Testis (tissue), 2 donors: ENCODE measurements around the gene PLXNB3.

Experiments used
- POLR2A ChIP-seq: fragments of 450-650 bp; IDR thresholded peaks from one replicate; pipeline ENCODE4 v1.6.1; 2017; ENCODE audit warnings: antibody characterized with exemption, mild to moderate bottlenecking, moderate library complexity
- TF ChIP-seq, protein P1 (sequence below), 3 experiments: fragments of 450-650 bp in 2 of 3; fragments of 200-600 bp in 1 of 3; sonication (generic) in 1 of 3; IDR thresholded peaks; one replicate each; pipeline ENCODE4 v1.5.1; 2016 to 2019; ENCODE audit warnings: antibody characterized with exemption in 3 of 3, mild to moderate bottlenecking in 2 of 3, moderate library complexity in 1 of 3

DNA sequence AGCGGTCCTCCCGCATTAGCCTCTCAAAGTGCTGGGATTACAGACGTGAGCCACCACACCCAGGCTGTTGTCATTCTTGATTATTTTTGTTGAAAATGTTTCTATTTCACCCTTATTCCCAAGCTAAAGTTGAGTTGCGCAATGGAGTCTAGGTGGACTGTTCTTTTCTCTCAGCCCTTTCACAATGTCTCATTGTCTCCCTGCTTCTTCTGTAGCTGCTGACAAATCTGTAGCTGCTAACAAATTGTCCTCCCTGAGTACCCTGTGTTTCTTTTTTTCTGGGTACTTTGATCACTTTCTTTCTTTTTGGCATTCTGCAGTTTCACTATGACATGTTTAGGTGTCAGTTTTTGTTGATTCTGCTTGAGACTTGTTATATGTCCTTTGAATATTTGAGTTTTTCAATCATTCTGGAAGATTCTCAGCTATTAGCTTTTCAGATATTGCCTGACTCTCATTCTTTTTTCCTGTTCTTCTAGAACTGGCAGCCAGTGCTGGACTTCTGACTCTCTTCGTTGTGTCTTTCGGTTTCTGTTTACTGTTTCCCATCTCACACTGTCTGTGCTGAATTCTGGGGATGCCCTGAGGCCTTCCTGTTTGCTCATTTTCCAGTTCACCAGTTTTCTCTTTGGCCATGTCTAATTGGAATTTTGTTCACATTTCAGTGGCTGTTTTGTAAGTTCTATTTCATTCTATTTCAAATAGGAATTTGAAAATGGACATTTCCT lies 32.8 kb upstream of the PLXNB3 start:
- TF ChIP-seq, protein P1, sequence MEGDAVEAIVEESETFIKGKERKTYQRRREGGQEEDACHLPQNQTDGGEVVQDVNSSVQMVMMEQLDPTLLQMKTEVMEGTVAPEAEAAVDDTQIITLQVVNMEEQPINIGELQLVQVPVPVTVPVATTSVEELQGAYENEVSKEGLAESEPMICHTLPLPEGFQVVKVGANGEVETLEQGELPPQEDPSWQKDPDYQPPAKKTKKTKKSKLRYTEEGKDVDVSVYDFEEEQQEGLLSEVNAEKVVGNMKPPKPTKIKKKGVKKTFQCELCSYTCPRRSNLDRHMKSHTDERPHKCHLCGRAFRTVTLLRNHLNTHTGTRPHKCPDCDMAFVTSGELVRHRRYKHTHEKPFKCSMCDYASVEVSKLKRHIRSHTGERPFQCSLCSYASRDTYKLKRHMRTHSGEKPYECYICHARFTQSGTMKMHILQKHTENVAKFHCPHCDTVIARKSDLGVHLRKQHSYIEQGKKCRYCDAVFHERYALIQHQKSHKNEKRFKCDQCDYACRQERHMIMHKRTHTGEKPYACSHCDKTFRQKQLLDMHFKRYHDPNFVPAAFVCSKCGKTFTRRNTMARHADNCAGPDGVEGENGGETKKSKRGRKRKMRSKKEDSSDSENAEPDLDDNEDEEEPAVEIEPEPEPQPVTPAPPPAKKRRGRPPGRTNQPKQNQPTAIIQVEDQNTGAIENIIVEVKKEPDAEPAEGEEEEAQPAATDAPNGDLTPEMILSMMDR (IDR thresholded peaks at IDR 0.05): no peak
- no peak for TF ChIP-seq POLR2A
